ENCODE measurements around the gene CCDC92.

DNA sequence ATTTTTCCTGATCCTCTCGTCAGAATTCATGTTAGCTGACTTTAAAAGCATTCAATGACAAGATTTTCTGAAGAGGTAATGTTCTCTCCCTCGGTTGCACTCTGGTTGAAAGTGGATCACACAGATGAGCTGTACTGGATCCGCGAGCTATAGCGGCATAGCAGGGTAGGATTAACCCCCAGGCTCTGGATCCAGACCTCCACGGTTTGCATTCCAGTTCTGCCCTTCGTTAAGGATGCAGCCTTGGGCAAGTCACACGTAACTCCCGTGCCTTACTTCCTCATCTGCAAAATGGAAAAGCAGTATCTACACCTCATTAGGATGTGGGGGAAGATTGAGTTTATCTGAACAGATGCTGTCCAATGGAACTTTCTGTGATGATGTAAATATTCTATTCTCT is 13.8 kb downstream of the CCDC92 start:
- TF ChIP-seq, protein P1, sequence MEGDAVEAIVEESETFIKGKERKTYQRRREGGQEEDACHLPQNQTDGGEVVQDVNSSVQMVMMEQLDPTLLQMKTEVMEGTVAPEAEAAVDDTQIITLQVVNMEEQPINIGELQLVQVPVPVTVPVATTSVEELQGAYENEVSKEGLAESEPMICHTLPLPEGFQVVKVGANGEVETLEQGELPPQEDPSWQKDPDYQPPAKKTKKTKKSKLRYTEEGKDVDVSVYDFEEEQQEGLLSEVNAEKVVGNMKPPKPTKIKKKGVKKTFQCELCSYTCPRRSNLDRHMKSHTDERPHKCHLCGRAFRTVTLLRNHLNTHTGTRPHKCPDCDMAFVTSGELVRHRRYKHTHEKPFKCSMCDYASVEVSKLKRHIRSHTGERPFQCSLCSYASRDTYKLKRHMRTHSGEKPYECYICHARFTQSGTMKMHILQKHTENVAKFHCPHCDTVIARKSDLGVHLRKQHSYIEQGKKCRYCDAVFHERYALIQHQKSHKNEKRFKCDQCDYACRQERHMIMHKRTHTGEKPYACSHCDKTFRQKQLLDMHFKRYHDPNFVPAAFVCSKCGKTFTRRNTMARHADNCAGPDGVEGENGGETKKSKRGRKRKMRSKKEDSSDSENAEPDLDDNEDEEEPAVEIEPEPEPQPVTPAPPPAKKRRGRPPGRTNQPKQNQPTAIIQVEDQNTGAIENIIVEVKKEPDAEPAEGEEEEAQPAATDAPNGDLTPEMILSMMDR (IDR thresholded peaks at IDR 0.05), result no peak
- no peak for TF ChIP-seq POLR2A (IDR thresholded peaks at IDR 0.05)
